ENCODE results near the gene PIAS3. TPM values are rescaled to one million over a fixed set of nuclear protein-coding genes. Genes with fewer than 3 reads are reported as not detected.

PIAS3 gene
- total and polyA plus RNA-seq, 10 of the 15 experiments (the other 5 are each of a cell fraction or from before 2014, with no cell fraction given), result 0.85 to 14.9 (median 10.6) TPM

DNA sequence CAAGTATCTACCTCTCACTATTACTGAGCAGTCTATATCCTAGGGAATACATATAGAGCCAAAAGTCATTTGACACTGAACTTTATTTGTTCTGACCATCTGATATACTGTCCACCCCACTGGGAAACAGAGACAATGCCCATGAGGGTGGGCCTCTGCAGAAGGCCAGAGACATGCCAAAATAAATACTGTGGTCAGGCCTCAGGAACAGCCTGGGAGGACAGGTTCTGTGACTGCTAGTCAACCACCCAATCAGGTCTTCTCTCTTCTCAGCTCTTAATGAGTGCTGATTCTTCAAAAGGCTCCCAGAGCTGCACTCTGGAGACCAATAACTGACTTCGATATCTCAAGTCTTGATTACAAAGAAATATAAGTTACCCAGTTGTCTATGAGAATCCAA is 32.3 kb upstream of the PIAS3 start:
- SMC1A ChIA-PET (ENCODE audit: uncharacterized antibody, unreplicated experiment), result interaction anchor here (0.6 to 2.7 kb wide), 18 partner anchors 8 to 130 kb away, joined by 3 to 12 read pairs (median 4); partner anchors contain the start of genes HJV and PIAS3
- RAD21 ChIA-PET (ENCODE audit: unreplicated experiment), result interaction anchor here (0.8 to 2.8 kb wide), 8 partner anchors 17 to 121 kb away, joined by 3 to 10 read pairs (median 6); partner anchors contain the start of genes LIX1L, NUDT17 and PIAS3
- no peaks in the 10 kb centered on the region for H3K79me2 ChIP-seq (ENCODE audit: control insufficient read depth, insufficient read depth, low read length)
- H2AFZ ChIP-seq (ENCODE audit: control insufficient read depth, low read depth, low read length), result no peak overlapping the region
- ATAC-seq (no peak), FAIRE-seq (no peak), DNase-seq (ENCODE audit: low read depth, low spot score) (no peak)
- no peaks in the 10 kb centered on the region for H4K20me1 ChIP-seq (ENCODE audit: control insufficient read depth, insufficient read depth)
- H3K36me3 ChIP-seq (ENCODE audit: control insufficient read depth in 2 of 2, insufficient read depth in 2 of 2, low read length in 1 of 2), result no peaks in the 10 kb centered on the region
- in situ Hi-C loops (cut with MboI), result no loop called here
- no peak overlapping the region for H3K4me3 ChIP-seq
- H3K27ac ChIP-seq (ENCODE audit: control insufficient read depth, insufficient read depth), result no peak overlapping the region
- intact Hi-C loops (cut with micrococcal nuclease; ENCODE audit: unreplicated experiment), result loop anchor here (1.0 kb wide), 1 partner anchor 122 kb away; no protein-coding TSS in a partner anchor
- TF ChIP-seq, protein P1, sequence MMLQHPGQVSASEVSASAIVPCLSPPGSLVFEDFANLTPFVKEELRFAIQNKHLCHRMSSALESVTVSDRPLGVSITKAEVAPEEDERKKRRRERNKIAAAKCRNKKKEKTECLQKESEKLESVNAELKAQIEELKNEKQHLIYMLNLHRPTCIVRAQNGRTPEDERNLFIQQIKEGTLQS (IDR thresholded peaks at IDR 0.05; ENCODE audit: borderline replicate concordance, extremely low read depth, low read depth, low read length), result no peak
- TF ChIP-seq CREB1 (IDR thresholded peaks at IDR 0.05; ENCODE audit: low read depth), result no peak
- no peak for TF ChIP-seq CREM (IDR thresholded peaks at IDR 0.05; ENCODE audit: low read depth)
- TF ChIP-seq JUNB (IDR thresholded peaks at IDR 0.05), result no peak
- TF ChIP-seq, protein P2, sequence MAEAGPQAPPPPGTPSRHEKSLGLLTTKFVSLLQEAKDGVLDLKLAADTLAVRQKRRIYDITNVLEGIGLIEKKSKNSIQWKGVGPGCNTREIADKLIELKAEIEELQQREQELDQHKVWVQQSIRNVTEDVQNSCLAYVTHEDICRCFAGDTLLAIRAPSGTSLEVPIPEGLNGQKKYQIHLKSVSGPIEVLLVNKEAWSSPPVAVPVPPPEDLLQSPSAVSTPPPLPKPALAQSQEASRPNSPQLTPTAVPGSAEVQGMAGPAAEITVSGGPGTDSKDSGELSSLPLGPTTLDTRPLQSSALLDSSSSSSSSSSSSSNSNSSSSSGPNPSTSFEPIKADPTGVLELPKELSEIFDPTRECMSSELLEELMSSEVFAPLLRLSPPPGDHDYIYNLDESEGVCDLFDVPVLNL (IDR thresholded peaks at IDR 0.05; ENCODE audit: low read depth, low read length), result no peak
- no peak for TF ChIP-seq CEBPB (IDR thresholded peaks at IDR 0.05; ENCODE audit: borderline replicate concordance in 1 of 2, low read depth in 2 of 2, low read length in 2 of 2)
- no peak for TF ChIP-seq POLR2AphosphoS5 (IDR thresholded peaks at IDR 0.05; ENCODE audit: low read length)
- no peak for TF ChIP-seq RBBP5 (conservative IDR thresholded peaks at IDR 0.05)
- TF ChIP-seq NFXL1 (IDR thresholded peaks at IDR 0.05; ENCODE audit: borderline replicate concordance), result no peak
- TF ChIP-seq EP300 (IDR thresholded peaks at IDR 0.05; ENCODE audit: borderline replicate concordance in 1 of 2, control insufficient read depth in 1 of 2, low read depth in 2 of 2, low read length in 2 of 2), result no peak
- no peak for TF ChIP-seq LARP7 (IDR thresholded peaks at IDR 0.05)
- TF ChIP-seq SIX5 (IDR thresholded peaks at IDR 0.05; ENCODE audit: low read depth, low read length, severe bottlenecking), result no peak
- TF ChIP-seq TBL1XR1 (IDR thresholded peaks at IDR 0.05; ENCODE audit: low read depth, low read length), result no peak
- TF ChIP-seq, protein P3, sequence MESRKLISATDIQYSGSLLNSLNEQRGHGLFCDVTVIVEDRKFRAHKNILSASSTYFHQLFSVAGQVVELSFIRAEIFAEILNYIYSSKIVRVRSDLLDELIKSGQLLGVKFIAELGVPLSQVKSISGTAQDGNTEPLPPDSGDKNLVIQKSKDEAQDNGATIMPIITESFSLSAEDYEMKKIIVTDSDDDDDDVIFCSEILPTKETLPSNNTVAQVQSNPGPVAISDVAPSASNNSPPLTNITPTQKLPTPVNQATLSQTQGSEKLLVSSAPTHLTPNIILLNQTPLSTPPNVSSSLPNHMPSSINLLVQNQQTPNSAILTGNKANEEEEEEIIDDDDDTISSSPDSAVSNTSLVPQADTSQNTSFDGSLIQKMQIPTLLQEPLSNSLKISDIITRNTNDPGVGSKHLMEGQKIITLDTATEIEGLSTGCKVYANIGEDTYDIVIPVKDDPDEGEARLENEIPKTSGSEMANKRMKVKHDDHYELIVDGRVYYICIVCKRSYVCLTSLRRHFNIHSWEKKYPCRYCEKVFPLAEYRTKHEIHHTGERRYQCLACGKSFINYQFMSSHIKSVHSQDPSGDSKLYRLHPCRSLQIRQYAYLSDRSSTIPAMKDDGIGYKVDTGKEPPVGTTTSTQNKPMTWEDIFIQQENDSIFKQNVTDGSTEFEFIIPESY (IDR thresholded peaks at IDR 0.05), result no peak
- TF ChIP-seq STAT3 (IDR thresholded peaks at IDR 0.05; ENCODE audit: low read depth, low read length), result no peak
- TF ChIP-seq, protein P4, sequence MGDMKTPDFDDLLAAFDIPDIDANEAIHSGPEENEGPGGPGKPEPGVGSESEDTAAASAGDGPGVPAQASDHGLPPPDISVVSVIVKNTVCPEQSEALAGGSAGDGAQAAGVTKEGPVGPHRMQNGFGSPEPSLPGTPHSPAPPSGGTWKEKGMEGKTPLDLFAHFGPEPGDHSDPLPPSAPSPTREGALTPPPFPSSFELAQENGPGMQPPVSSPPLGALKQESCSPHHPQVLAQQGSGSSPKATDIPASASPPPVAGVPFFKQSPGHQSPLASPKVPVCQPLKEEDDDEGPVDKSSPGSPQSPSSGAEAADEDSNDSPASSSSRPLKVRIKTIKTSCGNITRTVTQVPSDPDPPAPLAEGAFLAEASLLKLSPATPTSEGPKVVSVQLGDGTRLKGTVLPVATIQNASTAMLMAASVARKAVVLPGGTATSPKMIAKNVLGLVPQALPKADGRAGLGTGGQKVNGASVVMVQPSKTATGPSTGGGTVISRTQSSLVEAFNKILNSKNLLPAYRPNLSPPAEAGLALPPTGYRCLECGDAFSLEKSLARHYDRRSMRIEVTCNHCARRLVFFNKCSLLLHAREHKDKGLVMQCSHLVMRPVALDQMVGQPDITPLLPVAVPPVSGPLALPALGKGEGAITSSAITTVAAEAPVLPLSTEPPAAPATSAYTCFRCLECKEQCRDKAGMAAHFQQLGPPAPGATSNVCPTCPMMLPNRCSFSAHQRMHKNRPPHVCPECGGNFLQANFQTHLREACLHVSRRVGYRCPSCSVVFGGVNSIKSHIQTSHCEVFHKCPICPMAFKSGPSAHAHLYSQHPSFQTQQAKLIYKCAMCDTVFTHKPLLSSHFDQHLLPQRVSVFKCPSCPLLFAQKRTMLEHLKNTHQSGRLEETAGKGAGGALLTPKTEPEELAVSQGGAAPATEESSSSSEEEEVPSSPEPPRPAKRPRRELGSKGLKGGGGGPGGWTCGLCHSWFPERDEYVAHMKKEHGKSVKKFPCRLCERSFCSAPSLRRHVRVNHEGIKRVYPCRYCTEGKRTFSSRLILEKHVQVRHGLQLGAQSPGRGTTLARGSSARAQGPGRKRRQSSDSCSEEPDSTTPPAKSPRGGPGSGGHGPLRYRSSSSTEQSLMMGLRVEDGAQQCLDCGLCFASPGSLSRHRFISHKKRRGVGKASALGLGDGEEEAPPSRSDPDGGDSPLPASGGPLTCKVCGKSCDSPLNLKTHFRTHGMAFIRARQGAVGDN (IDR thresholded peaks at IDR 0.05), result no peak
- no peak for TF ChIP-seq SUZ12 (IDR thresholded peaks at IDR 0.05; ENCODE audit: unreplicated experiment)
- no peak for TF ChIP-seq CBFB (IDR thresholded peaks at IDR 0.05; ENCODE audit: low read depth)
- BruUV-seq (replicated peaks), result no TSS peak
- POLR2A ChIA-PET, result interaction anchor here (1.0 kb wide), 1 partner anchor 31 kb away, joined by 3 read pairs; no protein-coding TSS in a partner anchor
- no peaks in the 10 kb centered on the region for H3K27me3 ChIP-seq (replicated peaks in 1 of 2; ENCODE audit: control insufficient read depth in 2 of 2, insufficient read depth in 2 of 2, low read length in 1 of 2)
- H3K9ac ChIP-seq (ENCODE audit: control insufficient read depth, insufficient read depth, low read length), result no peak overlapping the region
- no peak overlapping the region for H3K4me2 ChIP-seq (ENCODE audit: control insufficient read depth, insufficient read depth)
- no peaks in the 10 kb centered on the region for H3K9me3 ChIP-seq (replicated peaks; ENCODE audit: control insufficient read depth, insufficient read depth, low read length)
- WGBS (ENCODE audit: insufficient coverage, insufficient replicate concordance, low lambda C conversion rate, missing lambda C conversion rate), result 17% methylated on average over 1 of the region's 1 CpG
- CTCF ChIA-PET, result interaction anchor here (0.8 to 5.9 kb wide), 24 partner anchors 8 to 141 kb away, joined by 3 to 66 read pairs (median 6); partner anchors contain the start of genes ANKRD34A, ITGA10, LIX1L and NUDT17
- H3K4me1 ChIP-seq (ENCODE audit: control insufficient read depth, insufficient read depth, low read length), result no peaks in the 10 kb centered on the region
